ENCODE measurements around the gene HDHD3. TPM values are rescaled to one million over a fixed set of nuclear protein-coding genes. Genes with fewer than 3 reads are reported as not detected.
A peak's percentile ranks its signal among the peaks of the same experiment; 100 is the strongest.
"Not testable (repeated sequence)": the region's sequence is repeated elsewhere in the genome, so short reads cannot be mapped to it uniquely, and the experiment has no call there.

HDHD3 gene
- polyA plus RNA-seq, 1 donor (not counting 4 experiments of a cell fraction or from before 2014, with no cell fraction given): 14.7 TPM

GRCh38 chr9:113406873-113407511 is 30.2 kb upstream of the HDHD3 start:
- not testable (repeated sequence) for H3K27ac ChIP-seq (ENCODE audit: control insufficient read depth, insufficient read depth, low read length); H3K4me1 ChIP-seq (ENCODE audit: control insufficient read depth, extremely low read depth, insufficient read depth, low read length); H2AFZ ChIP-seq (ENCODE audit: control insufficient read depth, low read length); FAIRE-seq; H3K9ac ChIP-seq (ENCODE audit: control insufficient read depth, extremely low read depth, insufficient read depth, low read length); H3K9me1 ChIP-seq (ENCODE audit: control insufficient read depth, extremely low read depth, insufficient read depth, low read length); H4K20me1 ChIP-seq (ENCODE audit: control insufficient read depth, extremely low read depth, insufficient read depth, low read length); H3K4me2 ChIP-seq (ENCODE audit: control insufficient read depth, extremely low read depth, insufficient read depth, low read depth, low read length); H3K27me3 ChIP-seq (ENCODE audit: control insufficient read depth, extremely low read depth, insufficient read depth, low read length); H3K9me3 ChIP-seq (ENCODE audit: control insufficient read depth, low read depth, low read length); H3K4me3 ChIP-seq (ENCODE audit: control insufficient read depth in 2 of 3, extremely low read depth in 1 of 3, insufficient read depth in 2 of 3, low read depth in 1 of 3, low read length in 3 of 3)
- peaks cover 21% of the 10 kb centered on the region for H3K79me2 ChIP-seq (ENCODE audit: control insufficient read depth, insufficient read depth, low read length)
- dilution Hi-C loops (cut with MboI; ENCODE audit: extremely low pct_ligation_motif_present, low sequenced_read_pairs): loop anchor here (10.0 kb wide), 1 partner anchor 62 kb away; the partner anchor contains the start of genes BSPRY and WDR31
- peak; percentile 82 to 84 (median 83) for TF ChIP-seq CTCF (optimal IDR thresholded peaks at IDR 0.05 in 1 of 3, IDR thresholded peaks at IDR 0.05 in 1 of 3, conservative IDR thresholded peaks at IDR 0.05 in 1 of 3; ENCODE audit: extremely low read depth in 1 of 3, insufficient read depth in 2 of 3, low read length in 3 of 3)
- peaks cover 4 to 18% of the 10 kb centered on the region in 2 experiments for H3K36me3 ChIP-seq (ENCODE audit: control insufficient read depth in 2 of 2, extremely low read depth in 1 of 2, insufficient read depth in 2 of 2, low read length in 2 of 2)
- peak; percentile 35 for DNase-seq (ENCODE audit: low read depth, low spot score)

GRCh38 chr9:113406353-113406752 is 29.6 kb upstream of the HDHD3 start:
- dilution Hi-C loops (cut with MboI; ENCODE audit: extremely low pct_ligation_motif_present, low sequenced_read_pairs): loop anchor here (10.0 kb wide), 1 partner anchor 62 kb away; the partner anchor contains the start of genes BSPRY and WDR31
- not testable (repeated sequence) for FAIRE-seq; DNase-seq (ENCODE audit: low read depth, low spot score)

GRCh38 chr9:113403646-113404045 is 26.9 kb upstream of the HDHD3 start:
- no peak overlapping the region for H3K9ac ChIP-seq (ENCODE audit: control insufficient read depth, extremely low read depth, insufficient read depth, low read length)
- H4K20me1 ChIP-seq (ENCODE audit: control insufficient read depth, extremely low read depth, insufficient read depth, low read length): no peaks in the 10 kb centered on the region
- no peak overlapping the region for H3K4me3 ChIP-seq (ENCODE audit: control insufficient read depth in 2 of 3, extremely low read depth in 1 of 3, insufficient read depth in 2 of 3, low read depth in 1 of 3, low read length in 3 of 3)
- no peaks in the 10 kb centered on the region for H3K9me3 ChIP-seq (ENCODE audit: control insufficient read depth, low read depth, low read length)
- dilution Hi-C loops (cut with MboI; ENCODE audit: extremely low pct_ligation_motif_present, low sequenced_read_pairs): loop anchor here (10.0 kb wide), 1 partner anchor 59 kb away; the partner anchor contains the start of genes BSPRY and WDR31
- H3K27me3 ChIP-seq (ENCODE audit: control insufficient read depth, extremely low read depth, insufficient read depth, low read length): no peaks in the 10 kb centered on the region
- peaks cover 3 to 10% of the 10 kb centered on the region in 2 experiments for H3K36me3 ChIP-seq (ENCODE audit: control insufficient read depth in 2 of 2, extremely low read depth in 1 of 2, insufficient read depth in 2 of 2, low read length in 2 of 2)
- DNase-seq (ENCODE audit: low read depth, low spot score): no peak
- H2AFZ ChIP-seq (ENCODE audit: control insufficient read depth, low read length): no peak overlapping the region
- FAIRE-seq: no peak
- H3K79me2 ChIP-seq (ENCODE audit: control insufficient read depth, insufficient read depth, low read length): peaks cover 7% of the 10 kb centered on the region
- no peaks in the 10 kb centered on the region for H3K9me1 ChIP-seq (ENCODE audit: control insufficient read depth, extremely low read depth, insufficient read depth, low read length)
- TF ChIP-seq EZH2 (IDR thresholded peaks at IDR 0.05; ENCODE audit: low read length): no peak
- no peak for TF ChIP-seq CTCF (optimal IDR thresholded peaks at IDR 0.05 in 1 of 3, IDR thresholded peaks at IDR 0.05 in 1 of 3, conservative IDR thresholded peaks at IDR 0.05 in 1 of 3; ENCODE audit: extremely low read depth in 1 of 3, insufficient read depth in 2 of 3, low read length in 3 of 3)
- H3K4me1 ChIP-seq (ENCODE audit: control insufficient read depth, extremely low read depth, insufficient read depth, low read length): peaks cover 15% of the 10 kb centered on the region
- H3K4me2 ChIP-seq (ENCODE audit: control insufficient read depth, extremely low read depth, insufficient read depth, low read depth, low read length): no peak overlapping the region
- no peak overlapping the region for H3K27ac ChIP-seq (ENCODE audit: control insufficient read depth, insufficient read depth, low read length)

More at GRCh38 chr9:113406353-113406752, 29.6 kb upstream of the HDHD3 start:
- not testable (repeated sequence) for H3K27ac ChIP-seq (ENCODE audit: control insufficient read depth, insufficient read depth, low read length); H3K9me1 ChIP-seq (ENCODE audit: control insufficient read depth, extremely low read depth, insufficient read depth, low read length); H3K4me3 ChIP-seq (ENCODE audit: control insufficient read depth in 2 of 3, extremely low read depth in 1 of 3, insufficient read depth in 2 of 3, low read depth in 1 of 3, low read length in 3 of 3); H3K9me3 ChIP-seq (ENCODE audit: control insufficient read depth, low read depth, low read length); H2AFZ ChIP-seq (ENCODE audit: control insufficient read depth, low read length); H3K4me1 ChIP-seq (ENCODE audit: control insufficient read depth, extremely low read depth, insufficient read depth, low read length); H3K27me3 ChIP-seq (ENCODE audit: control insufficient read depth, extremely low read depth, insufficient read depth, low read length); H4K20me1 ChIP-seq (ENCODE audit: control insufficient read depth, extremely low read depth, insufficient read depth, low read length); H3K9ac ChIP-seq (ENCODE audit: control insufficient read depth, extremely low read depth, insufficient read depth, low read length); H3K4me2 ChIP-seq (ENCODE audit: control insufficient read depth, extremely low read depth, insufficient read depth, low read depth, low read length)
- peaks cover 21% of the 10 kb centered on the region for H3K79me2 ChIP-seq (ENCODE audit: control insufficient read depth, insufficient read depth, low read length)
- peaks cover 4 to 18% of the 10 kb centered on the region in 2 experiments for H3K36me3 ChIP-seq (ENCODE audit: control insufficient read depth in 2 of 2, extremely low read depth in 1 of 2, insufficient read depth in 2 of 2, low read length in 2 of 2)
